ENCODE data around the gene OR2T34. TPM values are rescaled to one million over a fixed set of nuclear protein-coding genes. Genes with fewer than 3 reads are reported as not detected.
"Not testable (repeated sequence)": the region's sequence is repeated elsewhere in the genome, so short reads cannot be mapped to it uniquely, and the experiment has no call there.

The OR2T34 gene
- total RNA-seq: not detected in 2 replicates
- long read RNA-seq: 0 reads

GRCh38 chr1:248574657-248575056 lies at the start of gene OR2T34:
TSS of gene OR2T34 (minus strand) at chr1:248574757. CDS start at chr1:248574757, 0 bp downstream.
- H3K36me3 Mint-ChIP-seq (ENCODE audit: unreplicated experiment); H3K4me1 Mint-ChIP-seq (ENCODE audit: unreplicated experiment); DNase-seq (ENCODE audit: extremely low spot score, unreplicated experiment); H3K4me3 Mint-ChIP-seq (ENCODE audit: unreplicated experiment); H3K27me3 Mint-ChIP-seq (ENCODE audit: unreplicated experiment); H3K27ac Mint-ChIP-seq (ENCODE audit: unreplicated experiment): not testable (repeated sequence)
- peaks cover 25% of the 10 kb centered on the region for H3K9me3 Mint-ChIP-seq (ENCODE audit: unreplicated experiment)

GRCh38 chr1:248622570-248623001 lies 48.0 kb upstream of the OR2T34 start:
- no peaks in the 10 kb centered on the region for H3K4me1 Mint-ChIP-seq (ENCODE audit: unreplicated experiment)
- H3K9me3 Mint-ChIP-seq (ENCODE audit: unreplicated experiment): no peaks in the 10 kb centered on the region
- H3K4me3 Mint-ChIP-seq (ENCODE audit: unreplicated experiment): no peak overlapping the region
- TF ChIP-seq CTCF (IDR thresholded peaks at IDR 0.05): peak; percentile 51
- DNase-seq (ENCODE audit: extremely low spot score, unreplicated experiment): no peak
- no peak overlapping the region for H3K27ac Mint-ChIP-seq (ENCODE audit: unreplicated experiment)
- no peaks in the 10 kb centered on the region for H3K36me3 Mint-ChIP-seq (ENCODE audit: unreplicated experiment)
- no peaks in the 10 kb centered on the region for H3K27me3 Mint-ChIP-seq (ENCODE audit: unreplicated experiment)

GRCh38 chr1:248621770-248622169 lies 47.2 kb upstream of the OR2T34 start:
- no peaks in the 10 kb centered on the region for H3K9me3 Mint-ChIP-seq (ENCODE audit: unreplicated experiment)
- TF ChIP-seq CTCF (IDR thresholded peaks at IDR 0.05): no peak
- no peak overlapping the region for H3K27ac Mint-ChIP-seq (ENCODE audit: unreplicated experiment)
- DNase-seq (ENCODE audit: extremely low spot score, unreplicated experiment): no peak
- H3K27me3 Mint-ChIP-seq (ENCODE audit: unreplicated experiment): no peaks in the 10 kb centered on the region
- no peak overlapping the region for H3K4me3 Mint-ChIP-seq (ENCODE audit: unreplicated experiment)
- H3K4me1 Mint-ChIP-seq (ENCODE audit: unreplicated experiment): no peaks in the 10 kb centered on the region
- H3K36me3 Mint-ChIP-seq (ENCODE audit: unreplicated experiment): no peaks in the 10 kb centered on the region

GRCh38 chr1:248618878-248619277 lies 44.3 kb upstream of the OR2T34 start:
- Mint-ChIP-seq H3K27ac (ENCODE audit: unreplicated experiment) (no peak overlapping the region), H3K27me3 (ENCODE audit: unreplicated experiment) (no peaks in the 10 kb centered on the region), H3K9me3 (ENCODE audit: unreplicated experiment) (peaks cover 9% of the 10 kb centered on the region), H3K4me1 (ENCODE audit: unreplicated experiment) (no peaks in the 10 kb centered on the region), H3K4me3 (ENCODE audit: unreplicated experiment) (no peak overlapping the region), H3K36me3 (ENCODE audit: unreplicated experiment) (no peaks in the 10 kb centered on the region)
- DNase-seq (ENCODE audit: extremely low spot score, unreplicated experiment): no peak
- peak; percentile 52 for TF ChIP-seq CTCF (IDR thresholded peaks at IDR 0.05)

- no peak overlapping the region for H3K27ac Mint-ChIP-seq (ENCODE audit: unreplicated experiment)
- TF ChIP-seq CTCF (IDR thresholded peaks at IDR 0.05): no peak
- no peaks in the 10 kb centered on the region for H3K36me3 Mint-ChIP-seq (ENCODE audit: unreplicated experiment)
- H3K4me3 Mint-ChIP-seq (ENCODE audit: unreplicated experiment): no peak overlapping the region
- no peak for DNase-seq (ENCODE audit: extremely low spot score, unreplicated experiment)
- H3K9me3 Mint-ChIP-seq (ENCODE audit: unreplicated experiment): peaks cover 9% of the 10 kb centered on the region
- no peaks in the 10 kb centered on the region for H3K4me1 Mint-ChIP-seq (ENCODE audit: unreplicated experiment)
- H3K27me3 Mint-ChIP-seq (ENCODE audit: unreplicated experiment): no peaks in the 10 kb centered on the region
Measured at GRCh38 chr1:248618119-248618518, 43.6 kb upstream of the OR2T34 start.

- H3K27me3 Mint-ChIP-seq (ENCODE audit: unreplicated experiment): no peaks in the 10 kb centered on the region
- no peak for TF ChIP-seq CTCF (IDR thresholded peaks at IDR 0.05)
- peaks cover 13% of the 10 kb centered on the region for H3K9me3 Mint-ChIP-seq (ENCODE audit: unreplicated experiment)
Measured at GRCh38 chr1:248613742-248614141, 39.2 kb upstream of the OR2T34 start.

More at GRCh38 chr1:248613742-248614141, 39.2 kb upstream of the OR2T34 start:
- Mint-ChIP-seq H3K27ac (ENCODE audit: unreplicated experiment) (no peak overlapping the region), H3K4me3 (ENCODE audit: unreplicated experiment) (no peak overlapping the region), H3K4me1 (ENCODE audit: unreplicated experiment) (no peaks in the 10 kb centered on the region), H3K36me3 (ENCODE audit: unreplicated experiment) (no peaks in the 10 kb centered on the region)
- no peak for DNase-seq (ENCODE audit: extremely low spot score, unreplicated experiment)
